Stomach smooth muscle (tissue), 2 donors: ENCODE measurements around the gene DDC.
"Not testable (repeated sequence)": the region's sequence is repeated elsewhere in the genome, so short reads cannot be mapped to it uniquely, and the experiment has no call there.

Experiments used
- H3K27ac ChIP-seq: one replicate; pipeline ENCODE4 v1.7.0; 2013; ENCODE audit warnings: mild to moderate bottlenecking, low read length, inconsistent platforms
- H3K27me3 ChIP-seq, 2 donors: one replicate each; pipeline ENCODE4 v1.7.0; 2013; ENCODE audit warnings: low read length in 2 of 2; ENCODE audit not compliant: insufficient read depth in 2 of 2, control insufficient read depth in 1 of 2
- H3K36me3 ChIP-seq, 2 donors: one replicate each; pipeline ENCODE4 v1.7.0; 2013; ENCODE audit warnings: low read length in 2 of 2; ENCODE audit not compliant: control insufficient read depth in 2 of 2, insufficient read depth in 2 of 2
- H3K4me1 ChIP-seq: one replicate; pipeline ENCODE4 v1.7.0; 2013; ENCODE audit warnings: low read length; ENCODE audit not compliant: control insufficient read depth, insufficient read depth
- H3K4me3 ChIP-seq, 2 donors: one replicate each; pipeline ENCODE4 v1.7.0; 2013; ENCODE audit warnings: low read length in 2 of 2
- H3K9ac ChIP-seq, 2 donors: one replicate each; pipeline ENCODE4 v1.7.0; 2013; ENCODE audit warnings: low read length in 2 of 2, mild to moderate bottlenecking in 1 of 2
- H3K9me3 ChIP-seq, 2 donors: one replicate each; pipeline ENCODE4 v1.7.0; 2013; ENCODE audit warnings: low read length in 2 of 2; ENCODE audit not compliant: control insufficient read depth in 2 of 2
- donor health status: healthy.
- donor health status: Pancreatic carcinoma.

DDC gene

GRCh38 chr7:50588937-50589336 lies 23.7 kb upstream of the DDC start:
- H3K27me3 ChIP-seq: no peaks in the 10 kb centered on the region
- no peak overlapping the region for H3K27ac ChIP-seq
- H3K9me3 ChIP-seq: no peaks in the 10 kb centered on the region
- H3K36me3 ChIP-seq: peaks cover 15 to 18% of the 10 kb centered on the region in 2 donors
- H3K4me3 ChIP-seq: no peak overlapping the region
- no peak overlapping the region for H3K9ac ChIP-seq
- H3K4me1 ChIP-seq: no peaks in the 10 kb centered on the region

GRCh38 chr7:50587737-50588136 lies 22.5 kb upstream of the DDC start:
- Histone ChIP-seq H3K36me3 (peaks cover 9 to 10% of the 10 kb centered on the region in 2 donors), H3K4me3 (no peak overlapping the region), H3K9me3 (no peaks in the 10 kb centered on the region), H3K9ac (no peak overlapping the region), H3K27ac (no peak overlapping the region), H3K27me3 (no peaks in the 10 kb centered on the region), H3K4me1 (no peaks in the 10 kb centered on the region)

- no peaks in the 10 kb centered on the region for H3K9me3 ChIP-seq
- H3K4me3 ChIP-seq: no peak overlapping the region
- no peaks in the 10 kb centered on the region for H3K36me3 ChIP-seq
- no peak overlapping the region for H3K9ac ChIP-seq
- no peaks in the 10 kb centered on the region for H3K4me1 ChIP-seq
- no peak overlapping the region for H3K27ac ChIP-seq
- H3K27me3 ChIP-seq: no peaks in the 10 kb centered on the region
These were observed 19.7 kb upstream of the DDC start for GRCh38 chr7:50584793-50585408.

GRCh38 chr7:50584386-50584785 lies 19.2 kb upstream of the DDC start:
- Histone ChIP-seq H3K27ac (no peak overlapping the region), H3K9ac (no peak overlapping the region), H3K36me3 (no peaks in the 10 kb centered on the region), H3K27me3 (no peaks in the 10 kb centered on the region), H3K4me1 (no peaks in the 10 kb centered on the region), H3K9me3 (no peaks in the 10 kb centered on the region), H3K4me3 (no peak overlapping the region)

- not testable (repeated sequence) for H3K36me3 ChIP-seq, H3K4me3 ChIP-seq, H3K27ac ChIP-seq, H3K9ac ChIP-seq, H3K27me3 ChIP-seq, H3K9me3 ChIP-seq, H3K4me1 ChIP-seq
These were observed 18.1 kb upstream of the DDC start for GRCh38 chr7:50583295-50583694.

GRCh38 chr7:50582271-50582670 lies 17.1 kb upstream of the DDC start:
- not testable (repeated sequence) for H3K9me3 ChIP-seq, H3K4me1 ChIP-seq, H3K27me3 ChIP-seq, H3K27ac ChIP-seq, H3K4me3 ChIP-seq, H3K36me3 ChIP-seq, H3K9ac ChIP-seq

- not testable (repeated sequence) for H3K4me3 ChIP-seq, H3K9me3 ChIP-seq, H3K9ac ChIP-seq, H3K27ac ChIP-seq, H3K4me1 ChIP-seq, H3K36me3 ChIP-seq, H3K27me3 ChIP-seq
These were observed 15.5 kb upstream of the DDC start for GRCh38 chr7:50580666-50581065.

- Histone ChIP-seq H3K36me3 (no peaks in the 10 kb centered on the region), H3K4me1 (no peaks in the 10 kb centered on the region), H3K27ac (no peak overlapping the region), H3K9me3 (no peaks in the 10 kb centered on the region), H3K9ac (no peak overlapping the region), H3K27me3 (no peaks in the 10 kb centered on the region), H3K4me3 (no peak overlapping the region)
These were observed 14.9 kb upstream of the DDC start for GRCh38 chr7:50580057-50580456.

GRCh38 chr7:50578105-50578504 lies 12.9 kb upstream of the DDC start:
- not testable (repeated sequence) for H3K36me3 ChIP-seq, H3K9me3 ChIP-seq, H3K4me3 ChIP-seq, H3K27me3 ChIP-seq, H3K9ac ChIP-seq, H3K27ac ChIP-seq, H3K4me1 ChIP-seq

GRCh38 chr7:50577569-50577968 lies 12.4 kb upstream of the DDC start:
- no peaks in the 10 kb centered on the region for H3K27me3 ChIP-seq
- no peak overlapping the region for H3K27ac ChIP-seq
- H3K9me3 ChIP-seq: no peaks in the 10 kb centered on the region
- no peak overlapping the region for H3K9ac ChIP-seq
- H3K36me3 ChIP-seq: no peaks in the 10 kb centered on the region
- H3K4me1 ChIP-seq: no peaks in the 10 kb centered on the region
- no peak overlapping the region for H3K4me3 ChIP-seq

- not testable (repeated sequence) for H3K36me3 ChIP-seq, H3K27ac ChIP-seq, H3K9ac ChIP-seq, H3K4me3 ChIP-seq, H3K27me3 ChIP-seq, H3K9me3 ChIP-seq, H3K4me1 ChIP-seq
These were observed 11.2 kb upstream of the DDC start for GRCh38 chr7:50576388-50576787.
